GM21576 (cell line): ENCODE measurements around the gene ZNF397.
A peak's percentile ranks its signal among the peaks of the same experiment; 100 is the strongest.

ENCODE experiments used
- ATAC-seq: cut with Tn5 transposase; IDR thresholded peaks from one replicate; pipeline ENCODE4 v1.9.1; 2021; ENCODE audit warnings: mild to moderate bottlenecking, moderate library complexity; ENCODE audit not compliant: unreplicated experiment

The ZNF397 gene

GRCh38 chr18:35290094-35290735, 49.4 kb downstream of the ZNF397 start, which contains the start of gene ZSCAN30:
Gene ZSCAN30, minus strand, starts transcription at chr18:35290229. Its CDS starts 25,877 bp downstream, at chr18:35264352.
- ATAC-seq, result peak; percentile 92

GRCh38 chr18:35291166-35291565, 50.3 kb downstream of the ZNF397 start:
- no peak for ATAC-seq

- no peak for ATAC-seq
Observed at GRCh38 chr18:35296060-35296459, 55.2 kb downstream of the ZNF397 start.

GRCh38 chr18:35303610-35304009, 62.8 kb downstream of the ZNF397 start:
- no peak for ATAC-seq

- ATAC-seq, result no peak
Observed at GRCh38 chr18:35306588-35307250, 65.9 kb downstream of the ZNF397 start.
